RWPE2 (cell line): ENCODE data around the gene ZNF787.

Source experiments
- ATAC-seq: fragments of 200-7000 bp; cut with Tn5 transposase; 3 replicates; pipeline ENCODE4 v1.9.1; 2021; ENCODE audit warnings: low read depth
- DNase-seq: peaks from one replicate; pipeline ENCODE4 v3.0.0-alpha.2; 2020; ENCODE audit warnings: low spot score
- H3K27ac ChIP-seq: fragments of 450-650 bp; 2 replicates; pipeline ENCODE4 v1.5.1; 2017; ENCODE audit warnings: mild to moderate bottlenecking; ENCODE audit not compliant: poor library complexity, severe bottlenecking
- H3K27me3 ChIP-seq: fragments of 250-450 bp; sonication (Bioruptor Pico); 2 replicates; pipeline ENCODE4 v1.5.1; 2021; ENCODE audit warnings: mild to moderate bottlenecking, moderate library complexity; ENCODE audit not compliant: insufficient read depth, poor library complexity, severe bottlenecking
- H3K36me3 ChIP-seq: fragments of 250-450 bp; sonication (Bioruptor Pico); 2 replicates; pipeline ENCODE4 v1.5.1; 2020; ENCODE audit warnings: low read depth, mild to moderate bottlenecking, moderate library complexity
- H3K4me1 ChIP-seq: fragments of 250-450 bp; sonication (Bioruptor Pico); 2 replicates; pipeline ENCODE4 v1.5.1; 2021; ENCODE audit warnings: mild to moderate bottlenecking, moderate library complexity; ENCODE audit not compliant: insufficient read depth, poor library complexity, severe bottlenecking
- H3K4me3 ChIP-seq: fragments of 250-450 bp; sonication (Bioruptor Pico); 2 replicates; pipeline ENCODE4 v1.5.1; 2021; ENCODE audit warnings: mild to moderate bottlenecking, moderate library complexity; ENCODE audit not compliant: severe bottlenecking
- H3K9me3 ChIP-seq: fragments of 250-450 bp; sonication (Bioruptor Pico); 2 replicates; pipeline ENCODE4 v1.5.1; 2021; ENCODE audit warnings: mild to moderate bottlenecking, moderate library complexity; ENCODE audit not compliant: severe bottlenecking
- CTCF ChIP-seq: fragments of 450-650 bp; IDR thresholded peaks from one replicate; pipeline ENCODE4 v1.5.1; 2017; ENCODE audit warnings: mild to moderate bottlenecking, moderate library complexity; ENCODE audit not compliant: poor library complexity, severe bottlenecking

ZNF787 gene

GRCh38 chr19:56124578-56124977, 3.5 kb upstream of the ZNF787 start:
- no peaks in the 10 kb centered on the region for H3K36me3 ChIP-seq
- H3K9me3 ChIP-seq, result no peaks in the 10 kb centered on the region
- TF ChIP-seq CTCF, result no peak

GRCh38 chr19:56123266-56123891, 2.3 kb upstream of the ZNF787 start:
- ATAC-seq (no peak), DNase-seq (no peak)
- H3K4me1 ChIP-seq, result peaks cover 5% of the 10 kb centered on the region
- no peaks in the 10 kb centered on the region for H3K27me3 ChIP-seq
- H3K36me3 ChIP-seq, result no peaks in the 10 kb centered on the region; the same call in 1 of the 2 replicates
- no peaks in the 10 kb centered on the region for H3K9me3 ChIP-seq
- TF ChIP-seq CTCF, result no peak
- no peak overlapping the region for H3K27ac ChIP-seq
- H3K4me3 ChIP-seq, result no peak overlapping the region

More at GRCh38 chr19:56124578-56124977, 3.5 kb upstream of the ZNF787 start:
- no peak overlapping the region for H3K27ac ChIP-seq
- no peaks in the 10 kb centered on the region for H3K4me1 ChIP-seq
- H3K27me3 ChIP-seq, result no peaks in the 10 kb centered on the region
- ATAC-seq, result no peak
- no peak for DNase-seq
- H3K4me3 ChIP-seq, result no peak overlapping the region

- H3K4me1 ChIP-seq, result peaks cover 5% of the 10 kb centered on the region
- peaks cover 10% of the 10 kb centered on the region for H3K36me3 ChIP-seq
- ATAC-seq (peak; percentile 35), DNase-seq (no peak)
- H3K27me3 ChIP-seq, result no peaks in the 10 kb centered on the region
- H3K9me3 ChIP-seq, result no peaks in the 10 kb centered on the region
- H3K4me3 ChIP-seq, result peak overlapping the region; percentile 67
- H3K27ac ChIP-seq, result peak overlapping the region; percentile 82
- no peak for TF ChIP-seq CTCF
Observed at GRCh38 chr19:56120371-56121179, 520 bp downstream of the ZNF787 start.

- Histone ChIP-seq H3K36me3 (peaks cover 13% of the 10 kb centered on the region), H3K4me1 (peaks cover 5% of the 10 kb centered on the region), H3K9me3 (no peaks in the 10 kb centered on the region), H3K4me3 (peak overlapping the region; percentile 67), H3K27ac (peak overlapping the region; percentile 82), H3K27me3 (no peaks in the 10 kb centered on the region)
- TF ChIP-seq CTCF, result no peak
- DNase-seq (no peak), ATAC-seq (no peak)
Observed at GRCh38 chr19:56120002-56120370, 1.1 kb downstream of the ZNF787 start.

GRCh38 chr19:56119582-56119978, 1.5 kb downstream of the ZNF787 start:
- no peak for DNase-seq
- no peak for TF ChIP-seq CTCF
- peaks cover 5% of the 10 kb centered on the region for H3K4me1 ChIP-seq
- H3K36me3 ChIP-seq, result peaks cover 13% of the 10 kb centered on the region
- no peaks in the 10 kb centered on the region for H3K9me3 ChIP-seq
- peak overlapping the region; percentile 82 for H3K27ac ChIP-seq
- H3K27me3 ChIP-seq, result no peaks in the 10 kb centered on the region
- peak overlapping the region; percentile 67 for H3K4me3 ChIP-seq
- ATAC-seq, result no peak
